ENCODE data around the gene SLC39A11.
"Not testable (repeated sequence)": the region's sequence is repeated elsewhere in the genome, so short reads cannot be mapped to it uniquely, and the experiment has no call there.

SLC39A11 gene

DNA sequence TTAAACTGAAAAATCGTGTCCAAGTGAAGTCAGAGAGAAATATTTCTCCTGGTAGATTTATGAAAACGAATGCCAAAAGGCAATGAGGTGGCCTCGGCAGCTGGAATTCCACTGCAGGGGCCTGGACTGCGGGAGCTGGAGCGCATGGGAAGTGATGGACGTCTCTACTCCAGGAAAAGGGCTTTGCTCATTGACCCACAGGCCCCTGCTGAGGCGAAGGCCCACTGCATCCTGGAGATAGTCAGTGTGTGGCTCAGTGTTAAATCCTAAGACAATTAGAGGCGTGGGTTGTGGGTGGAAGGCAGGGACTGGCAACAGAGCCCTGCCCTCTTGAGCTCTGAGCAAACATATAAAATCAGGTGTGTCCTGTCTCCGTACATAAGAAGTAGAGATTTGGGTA, 191.4 kb downstream of the SLC39A11 start:
- no peak for DNase-seq (ENCODE audit: extremely low spot score)
- TF ChIP-seq, protein P1, sequence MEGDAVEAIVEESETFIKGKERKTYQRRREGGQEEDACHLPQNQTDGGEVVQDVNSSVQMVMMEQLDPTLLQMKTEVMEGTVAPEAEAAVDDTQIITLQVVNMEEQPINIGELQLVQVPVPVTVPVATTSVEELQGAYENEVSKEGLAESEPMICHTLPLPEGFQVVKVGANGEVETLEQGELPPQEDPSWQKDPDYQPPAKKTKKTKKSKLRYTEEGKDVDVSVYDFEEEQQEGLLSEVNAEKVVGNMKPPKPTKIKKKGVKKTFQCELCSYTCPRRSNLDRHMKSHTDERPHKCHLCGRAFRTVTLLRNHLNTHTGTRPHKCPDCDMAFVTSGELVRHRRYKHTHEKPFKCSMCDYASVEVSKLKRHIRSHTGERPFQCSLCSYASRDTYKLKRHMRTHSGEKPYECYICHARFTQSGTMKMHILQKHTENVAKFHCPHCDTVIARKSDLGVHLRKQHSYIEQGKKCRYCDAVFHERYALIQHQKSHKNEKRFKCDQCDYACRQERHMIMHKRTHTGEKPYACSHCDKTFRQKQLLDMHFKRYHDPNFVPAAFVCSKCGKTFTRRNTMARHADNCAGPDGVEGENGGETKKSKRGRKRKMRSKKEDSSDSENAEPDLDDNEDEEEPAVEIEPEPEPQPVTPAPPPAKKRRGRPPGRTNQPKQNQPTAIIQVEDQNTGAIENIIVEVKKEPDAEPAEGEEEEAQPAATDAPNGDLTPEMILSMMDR (IDR thresholded peaks at IDR 0.05; ENCODE audit: control extremely low read depth, extremely low read depth, low read depth, missing control alignments) = no peak
- ChIA-PET CTCF (no interaction called here), POLR2A (no interaction called here)

DNA sequence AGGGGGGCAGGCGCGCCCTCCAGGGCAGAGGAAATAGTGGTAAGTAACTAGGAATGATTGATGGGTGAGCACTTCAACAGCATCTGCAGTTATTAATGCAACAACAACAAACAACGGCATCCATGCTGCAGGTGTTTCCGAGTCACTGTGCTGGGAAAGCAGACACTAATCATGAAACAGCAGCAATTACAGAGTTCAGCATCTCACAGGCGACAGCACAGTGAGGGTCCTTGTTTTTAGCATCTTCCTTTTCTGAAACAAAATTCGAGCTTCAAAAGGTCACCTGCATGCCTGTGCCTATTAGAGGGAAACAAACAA, 191.9 kb downstream of the SLC39A11 start:
- CTCF ChIA-PET = no interaction called here
- TF ChIP-seq, protein P1 (IDR thresholded peaks at IDR 0.05; ENCODE audit: control extremely low read depth, extremely low read depth, low read depth, missing control alignments) = no peak
- POLR2A ChIA-PET = no interaction called here
- DNase-seq (ENCODE audit: extremely low spot score) = no peak

DNA sequence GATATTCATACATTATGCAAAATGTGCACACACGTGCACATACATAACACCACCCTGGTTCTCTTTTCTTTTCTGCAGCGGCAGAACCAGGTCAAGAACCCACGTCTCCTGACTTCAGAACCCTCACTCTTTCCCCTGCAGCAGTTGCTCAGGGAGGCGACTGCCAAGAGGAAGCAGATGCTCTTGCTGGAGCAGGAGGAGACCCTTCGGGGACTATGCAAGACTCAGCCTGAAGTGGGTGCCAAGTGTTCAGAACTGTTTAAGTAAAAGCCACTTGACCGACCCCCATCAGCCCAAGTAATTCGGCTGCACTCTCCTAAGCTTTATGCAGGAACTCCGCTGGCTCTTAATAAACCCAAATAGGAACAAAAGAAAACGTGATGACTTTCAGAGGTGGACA, 193.8 kb downstream of the SLC39A11 start:
- CTCF ChIA-PET = no interaction called here
- TF ChIP-seq, protein P1 (IDR thresholded peaks at IDR 0.05; ENCODE audit: control extremely low read depth, extremely low read depth, low read depth, missing control alignments) = no peak
- no peak for DNase-seq (ENCODE audit: extremely low spot score)
- POLR2A ChIA-PET = no interaction called here

DNA sequence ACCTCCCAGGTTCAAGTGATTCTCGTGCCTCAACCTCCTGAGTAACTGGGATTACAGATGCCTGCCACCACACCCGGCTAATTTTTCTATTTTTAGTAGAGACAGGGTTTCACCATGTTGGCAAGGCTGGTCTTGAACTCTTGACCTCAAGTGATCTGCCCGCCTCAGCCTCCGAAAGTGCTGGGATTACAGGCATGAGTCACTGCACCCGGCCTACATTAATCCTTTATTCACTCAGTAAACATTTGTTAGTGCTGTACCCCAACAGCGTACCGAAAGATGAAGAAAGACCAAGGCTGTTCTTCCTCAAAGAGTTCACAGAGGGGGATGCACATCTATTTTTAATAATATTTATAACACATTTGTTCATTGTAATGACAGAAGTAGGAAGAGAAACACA, 196.2 kb downstream of the SLC39A11 start:
- POLR2A ChIA-PET, CTCF ChIA-PET: not testable (repeated sequence)

DNA sequence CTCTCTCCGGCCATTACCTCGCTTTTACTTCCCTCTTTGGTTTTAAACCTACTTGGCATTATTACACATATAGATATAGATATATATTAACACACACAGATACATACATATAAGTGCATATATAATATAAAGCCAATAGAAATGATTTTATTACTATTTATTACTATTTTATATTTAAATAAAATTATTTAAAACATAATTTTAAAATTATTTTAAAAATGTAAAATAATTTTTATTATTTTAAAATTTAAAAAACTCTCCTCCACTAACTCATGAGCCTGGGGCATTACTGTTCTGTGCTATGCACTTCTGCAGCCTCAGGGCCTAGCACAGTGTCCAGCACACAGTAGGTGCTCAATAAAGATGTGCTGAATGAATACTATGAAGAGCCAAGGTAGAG, 200.9 kb downstream of the SLC39A11 start:
- POLR2A ChIA-PET = no interaction called here
- TF ChIP-seq, protein P1 (IDR thresholded peaks at IDR 0.05; ENCODE audit: control extremely low read depth, extremely low read depth, low read depth, missing control alignments) = no peak
- CTCF ChIA-PET = no interaction called here
- no peak for DNase-seq (ENCODE audit: extremely low spot score)

More for the DNA sequence above, 196.2 kb downstream of the SLC39A11 start:
- DNase-seq (ENCODE audit: extremely low spot score) = not testable (repeated sequence)

DNA sequence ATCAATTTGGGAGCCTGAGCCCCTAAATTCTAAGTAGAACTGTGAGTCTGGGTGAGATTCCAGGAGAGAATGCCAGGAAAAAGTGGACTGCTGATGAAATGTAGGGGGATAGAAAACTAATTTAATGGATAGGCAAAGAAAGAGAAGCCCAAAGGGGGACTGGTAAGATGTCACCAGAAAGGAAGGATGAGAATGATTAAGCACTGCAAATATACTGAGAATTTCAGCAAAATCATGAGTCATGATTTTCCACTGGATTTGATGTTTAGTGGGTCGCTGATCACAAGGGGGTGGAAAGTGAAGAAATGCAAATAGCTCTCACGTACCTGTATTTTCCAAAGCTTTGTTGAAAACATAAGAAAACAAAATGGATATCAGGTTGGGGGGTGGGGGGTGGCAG, 201.8 kb downstream of the SLC39A11 start:
- DNase-seq (ENCODE audit: extremely low spot score) = no peak
- CTCF ChIA-PET = no interaction called here
- TF ChIP-seq, protein P1 (IDR thresholded peaks at IDR 0.05; ENCODE audit: control extremely low read depth, extremely low read depth, low read depth, missing control alignments) = no peak
- POLR2A ChIA-PET = no interaction called here

DNA sequence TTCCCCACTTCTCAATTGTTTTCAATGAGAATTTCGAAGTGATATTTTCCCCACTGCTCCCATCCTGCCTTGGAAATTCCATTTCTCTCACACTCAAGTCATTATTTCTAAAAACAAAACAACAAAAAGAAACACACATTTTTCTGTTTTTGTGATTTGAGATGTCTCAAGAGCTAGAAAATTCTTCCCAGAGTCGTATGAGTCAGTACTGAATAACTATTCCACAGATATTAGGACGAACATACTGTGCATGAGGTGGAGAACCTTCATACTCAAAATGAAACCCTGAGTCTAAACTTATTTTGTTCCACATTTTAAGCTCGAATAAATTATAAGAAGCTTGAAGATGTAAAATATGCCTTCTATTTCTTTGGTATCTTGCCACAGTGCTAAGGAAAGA, 204.6 kb downstream of the SLC39A11 start:
- DNase-seq (ENCODE audit: extremely low spot score) = no peak
- POLR2A ChIA-PET = no interaction called here
- TF ChIP-seq, protein P1 (IDR thresholded peaks at IDR 0.05; ENCODE audit: control extremely low read depth, extremely low read depth, low read depth, missing control alignments) = no peak
- CTCF ChIA-PET = no interaction called here

Measured in GM10248 (cell line).